ENCODE results near the gene TMED10. TPM values are rescaled to one million over a fixed set of nuclear protein-coding genes. Genes with fewer than 3 reads are reported as not detected.
"Not testable (repeated sequence)": the region's sequence is repeated elsewhere in the genome, so short reads cannot be mapped to it uniquely, and the experiment has no call there.

TMED10 gene
- total RNA-seq, 1 donor from 2014 or later, result 280 TPM

- DNase-seq (ENCODE audit: missing footprints) (no peak), ATAC-seq (no peak)
- intact Hi-C loops (cut with DNase I), result no loop called here
Observed at GRCh38 chr14:75140620-75141019, 35.8 kb downstream of the TMED10 start.

GRCh38 chr14:75139185-75139584 lies 37.2 kb downstream of the TMED10 start:
- no peak for DNase-seq (ENCODE audit: missing footprints)
- intact Hi-C loops (cut with DNase I), result no loop called here
- no peak for ATAC-seq

DNA sequence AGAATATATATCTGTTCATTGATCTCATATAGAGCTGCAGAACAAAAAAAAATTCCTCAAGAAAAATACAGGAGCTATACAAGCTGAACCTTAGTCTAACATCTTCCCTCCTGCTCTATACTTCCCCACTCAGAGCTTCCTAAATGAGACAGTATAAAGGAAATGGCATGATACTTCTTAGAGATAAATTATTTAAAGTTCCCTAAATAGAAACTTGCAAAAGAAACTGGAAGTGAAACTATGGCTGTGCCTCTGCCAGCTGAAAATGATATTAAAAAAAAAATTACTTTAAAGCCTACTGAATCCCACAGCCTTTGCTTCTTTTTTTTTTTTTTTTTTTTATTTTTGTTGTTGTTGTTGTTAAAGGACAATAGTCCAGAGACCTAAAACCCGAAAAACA lies 37.9 kb downstream of the TMED10 start:
- intact Hi-C loops (cut with DNase I), result no loop called here
- no peak for DNase-seq (ENCODE audit: missing footprints)
- peak; percentile 40 for ATAC-seq

GRCh38 chr14:75134644-75135043 lies 41.8 kb downstream of the TMED10 start:
- DNase-seq (ENCODE audit: missing footprints) (no peak), ATAC-seq (no peak)
- intact Hi-C loops (cut with DNase I), result loop anchor here (5.0 kb wide), 1 partner anchor 358 kb away; no protein-coding TSS in a partner anchor

DNA sequence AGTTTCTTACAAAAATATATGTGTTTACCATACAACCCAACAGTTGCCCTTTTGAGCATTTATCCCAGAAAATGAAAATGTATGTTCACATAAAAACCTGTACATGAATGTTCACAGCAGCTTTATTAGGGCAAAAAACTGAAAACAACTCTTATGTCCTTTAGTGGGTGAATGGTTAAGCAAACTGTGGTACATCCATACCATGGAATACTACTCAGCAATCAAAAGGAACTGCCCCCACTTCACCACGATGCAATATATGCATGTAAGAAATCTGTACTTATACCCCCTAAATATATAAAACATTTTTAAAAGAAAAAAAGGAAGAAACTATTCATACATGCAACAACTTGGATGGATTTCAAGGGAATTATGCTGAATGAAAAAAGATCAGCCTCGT lies 42.8 kb downstream of the TMED10 start:
- no peak for DNase-seq (ENCODE audit: missing footprints)
- no peak for ATAC-seq
- intact Hi-C loops (cut with DNase I), result loop anchor here (2.0 to 5.0 kb wide), 3 partner anchors 161 to 359 kb away; no protein-coding TSS in a partner anchor

GRCh38 chr14:75132382-75133086 lies 43.9 kb downstream of the TMED10 start:
- peak; percentile 77 for ATAC-seq
- intact Hi-C loops (cut with DNase I), result loop anchor here (2.0 to 5.0 kb wide), 3 partner anchors 162 to 360 kb away; no protein-coding TSS in a partner anchor
- DNase-seq (ENCODE audit: missing footprints), result no peak

- DNase-seq (ENCODE audit: missing footprints), result no peak
- intact Hi-C loops (cut with DNase I), result loop anchor here (5.0 kb wide), 2 partner anchors 109 to 354 kb away; no protein-coding TSS in a partner anchor
- no peak for ATAC-seq
Observed at GRCh38 chr14:75128596-75128990, 47.8 kb downstream of the TMED10 start.

GRCh38 chr14:75127903-75128595 lies 48.4 kb downstream of the TMED10 start:
- intact Hi-C loops (cut with DNase I), result loop anchor here (5.0 kb wide), 2 partner anchors 109 to 354 kb away; no protein-coding TSS in a partner anchor
- no peak for DNase-seq (ENCODE audit: missing footprints)
- no peak for ATAC-seq

DNA sequence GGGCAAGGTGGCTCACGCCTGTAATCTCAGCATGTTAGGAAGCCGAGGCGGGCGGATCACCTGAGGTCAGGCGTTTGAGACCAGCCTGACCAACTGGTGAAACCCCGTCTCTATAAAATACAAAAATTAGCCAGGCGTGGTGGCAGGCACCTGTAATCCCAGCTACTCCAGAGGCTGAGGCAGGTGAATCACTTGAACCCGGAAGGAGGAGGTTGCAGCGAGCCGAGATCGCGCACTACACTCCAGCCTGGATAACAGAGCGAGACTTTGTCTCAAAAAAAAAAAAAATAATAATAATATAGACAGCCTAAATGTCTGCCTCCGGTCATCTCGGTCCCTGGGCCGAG lies 49.0 kb downstream of the TMED10 start:
- not testable (repeated sequence) for ATAC-seq; DNase-seq (ENCODE audit: missing footprints)
- intact Hi-C loops (cut with DNase I), result loop anchor here (5.0 kb wide), 2 partner anchors 110 to 355 kb away; no protein-coding TSS in a partner anchor

DNA sequence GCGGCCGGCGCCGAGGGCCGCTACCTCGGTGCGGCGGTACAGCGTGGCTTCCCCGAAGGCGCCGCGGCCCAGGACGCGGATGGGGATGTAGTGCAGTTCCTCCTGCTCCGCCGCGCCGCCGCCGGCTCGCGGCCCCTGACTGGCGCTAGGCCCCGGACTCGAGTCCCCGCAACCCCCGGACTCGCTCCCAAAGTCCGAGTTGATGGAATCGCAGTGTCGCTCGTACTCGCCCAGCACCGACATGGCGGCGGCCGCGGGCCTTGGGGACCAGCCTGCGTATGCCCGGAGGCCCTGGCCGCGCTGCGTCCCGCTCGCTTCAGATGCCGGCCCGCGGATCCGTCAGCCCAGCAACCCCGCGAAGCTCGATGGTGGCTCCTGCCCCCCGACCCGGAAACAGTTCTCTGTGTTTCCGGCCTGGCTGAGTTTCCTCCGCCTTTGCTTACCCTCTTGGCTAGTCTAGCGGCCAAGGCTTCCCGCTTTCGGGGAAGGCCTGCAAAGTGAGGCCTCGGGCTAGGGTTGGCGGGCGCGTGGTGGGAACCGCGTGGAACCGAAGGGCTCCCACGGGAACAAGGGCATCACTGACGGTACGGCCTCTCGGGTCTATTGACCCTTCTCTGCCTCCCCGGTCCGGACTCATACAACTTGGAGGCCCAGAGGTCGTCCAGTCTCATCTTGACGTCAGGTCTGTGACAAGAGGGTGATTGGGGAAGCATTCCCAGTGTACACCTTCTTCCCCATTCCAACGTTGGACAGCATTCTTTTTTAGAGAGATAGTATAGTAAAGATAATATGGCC lies 49.5 kb downstream of the TMED10 start, which contains the start of gene NEK9:
TSS of gene NEK9 (minus strand) at position 370 of the 795 bp plus-strand sequence. CDS start at position 243, 127 bp downstream.
- ATAC-seq, result peak; percentile 95
- DNase-seq (ENCODE audit: missing footprints), result peak; percentile 93

DNA sequence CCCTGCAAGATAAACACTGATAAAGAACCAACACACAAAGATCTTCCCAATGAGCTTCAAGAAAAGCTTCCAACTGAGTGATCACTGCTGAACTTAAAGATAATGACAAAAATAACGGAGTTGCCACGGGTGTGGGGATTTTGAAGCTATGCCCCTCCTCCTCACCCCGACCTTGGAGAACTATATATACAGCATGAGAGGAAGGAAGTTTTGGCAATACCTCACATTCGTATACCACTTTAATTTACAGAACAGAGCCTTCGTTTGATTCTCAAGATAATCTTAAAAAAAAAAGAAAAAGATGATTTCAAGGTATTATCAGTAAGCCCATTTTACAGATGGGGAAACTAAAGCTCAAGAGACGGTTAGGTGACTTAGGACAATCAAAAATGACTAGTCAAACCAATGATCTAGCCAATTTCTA lies 50.3 kb downstream of the TMED10 start:
- intact Hi-C loops (cut with DNase I), result loop anchor here (5.0 kb wide), 2 partner anchors 111 to 356 kb away; no protein-coding TSS in a partner anchor
- no peak for ATAC-seq

More for the DNA sequence above, 49.5 kb downstream of the TMED10 start, which contains the start of gene NEK9:
- intact Hi-C loops (cut with DNase I), result loop anchor here (5.0 kb wide), 2 partner anchors 110 to 355 kb away; no protein-coding TSS in a partner anchor

GRCh38 chr14:75125617-75126016 lies 50.8 kb downstream of the TMED10 start:
- ATAC-seq (no peak), DNase-seq (ENCODE audit: missing footprints) (no peak)
- intact Hi-C loops (cut with DNase I), result loop anchor here (5.0 kb wide), 2 partner anchors 112 to 357 kb away; no protein-coding TSS in a partner anchor

More for the DNA sequence above, 50.3 kb downstream of the TMED10 start:
- no peak for DNase-seq (ENCODE audit: missing footprints)

- intact Hi-C loops (cut with DNase I), result no loop called here
- ATAC-seq (no peak), DNase-seq (ENCODE audit: missing footprints) (no peak)
Observed at GRCh38 chr14:75123991-75124390, 52.4 kb downstream of the TMED10 start.

DNA sequence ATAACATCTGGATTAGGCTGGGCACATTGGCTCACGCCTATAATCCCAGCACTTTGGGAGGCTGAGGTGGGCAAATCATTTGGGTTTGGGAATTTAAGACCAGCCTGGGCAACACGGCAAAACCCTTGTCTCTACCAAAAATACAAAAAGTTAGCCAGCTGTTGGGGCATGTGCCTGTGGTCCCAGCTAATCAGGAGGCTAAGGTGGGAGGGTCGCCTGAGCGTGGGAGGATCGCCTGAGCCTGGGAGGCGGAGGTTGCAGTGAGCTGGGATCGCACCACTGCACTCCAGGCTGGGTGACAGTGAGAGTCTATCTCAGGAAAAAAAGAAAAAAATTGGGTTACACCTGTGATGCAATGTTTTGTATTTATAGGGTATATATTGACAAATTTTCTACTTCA lies 54.9 kb downstream of the TMED10 start:
- intact Hi-C loops (cut with DNase I), result no loop called here
- no peak for DNase-seq (ENCODE audit: missing footprints)

GRCh38 chr14:75120541-75121291 lies 55.7 kb downstream of the TMED10 start:
- intact Hi-C loops (cut with DNase I), result no loop called here
- ATAC-seq (no peak), DNase-seq (ENCODE audit: missing footprints) (no peak)

More for the DNA sequence above, 54.9 kb downstream of the TMED10 start:
- ATAC-seq, result no peak

DNA sequence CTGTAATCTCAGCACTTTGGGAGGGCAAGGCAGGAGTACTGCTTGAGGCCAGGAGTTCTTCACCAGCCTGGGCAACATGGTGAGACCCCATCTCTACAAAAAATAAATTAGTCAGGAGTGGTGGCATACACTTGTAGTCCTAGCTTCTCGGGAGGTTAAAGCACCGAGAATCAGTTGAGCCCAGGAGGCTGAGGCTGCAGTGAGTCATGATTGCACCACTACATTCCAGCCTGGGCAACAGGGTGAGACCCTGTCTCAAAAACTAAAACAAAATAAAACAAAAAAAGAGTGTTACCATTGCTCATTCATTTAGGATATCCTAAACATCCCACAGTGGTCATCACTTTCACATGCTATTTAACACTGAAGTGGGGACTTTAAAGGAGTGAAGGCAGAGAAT lies 57.4 kb downstream of the TMED10 start:
- intact Hi-C loops (cut with DNase I), result no loop called here
- ATAC-seq (no peak), DNase-seq (ENCODE audit: missing footprints) (no peak)

DNA sequence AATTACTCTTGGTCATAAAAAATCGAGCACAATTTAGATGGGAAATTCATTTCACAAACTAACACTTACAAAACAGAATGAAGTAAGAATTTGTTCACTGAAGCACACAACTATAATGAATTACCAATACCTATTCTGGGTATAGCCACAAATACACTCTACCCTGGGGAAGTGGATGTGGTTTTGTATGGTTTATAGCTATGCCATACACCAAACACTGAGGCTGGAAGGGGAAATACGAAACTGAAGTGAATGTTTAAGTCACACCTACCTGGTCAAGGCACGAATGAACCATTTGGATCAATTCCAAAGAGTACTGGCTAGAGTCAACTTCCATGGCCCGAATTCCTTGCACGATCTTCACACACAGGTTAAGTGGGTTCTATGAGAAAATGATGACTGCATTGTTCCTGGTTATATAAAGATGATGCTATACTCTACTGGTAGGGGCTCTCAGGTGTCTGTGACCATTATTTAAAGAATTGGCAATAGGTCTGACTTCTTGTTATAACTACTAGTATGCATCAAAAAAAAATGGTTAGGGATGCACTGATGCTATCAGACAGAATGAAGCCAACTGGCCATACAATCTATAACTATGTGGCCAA lies 62.4 kb downstream of the TMED10 start:
- ATAC-seq (no peak), DNase-seq (ENCODE audit: missing footprints) (no peak)
- intact Hi-C loops (cut with DNase I), result no loop called here

GRCh38 chr14:75109877-75110276 lies 66.5 kb downstream of the TMED10 start:
- DNase-seq (ENCODE audit: missing footprints), result no peak
- ATAC-seq, result no peak
- intact Hi-C loops (cut with DNase I), result no loop called here
